ENCODE results near the gene THUMPD3.

DNA sequence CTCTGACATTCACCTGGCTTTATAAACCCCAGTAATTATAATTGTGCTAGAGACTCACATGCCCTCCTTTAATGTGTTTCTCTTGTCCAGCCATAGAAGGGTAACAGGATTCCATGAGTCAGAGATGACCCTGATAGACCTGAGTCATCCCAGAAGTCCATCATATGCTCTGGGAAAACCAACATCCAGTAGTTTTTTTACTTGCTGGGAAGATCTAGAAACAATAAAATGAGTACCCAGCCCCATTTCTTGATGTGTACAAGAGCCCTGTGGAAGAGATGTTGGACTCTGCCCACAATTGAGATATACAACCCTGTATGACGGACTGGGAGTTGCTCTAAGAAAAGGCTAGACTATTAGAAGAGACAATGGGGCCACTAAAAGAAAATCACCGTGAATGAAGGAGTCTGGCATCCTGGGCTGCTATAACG is 22.4 kb upstream of the THUMPD3 start:
- TF ChIP-seq, protein P1, sequence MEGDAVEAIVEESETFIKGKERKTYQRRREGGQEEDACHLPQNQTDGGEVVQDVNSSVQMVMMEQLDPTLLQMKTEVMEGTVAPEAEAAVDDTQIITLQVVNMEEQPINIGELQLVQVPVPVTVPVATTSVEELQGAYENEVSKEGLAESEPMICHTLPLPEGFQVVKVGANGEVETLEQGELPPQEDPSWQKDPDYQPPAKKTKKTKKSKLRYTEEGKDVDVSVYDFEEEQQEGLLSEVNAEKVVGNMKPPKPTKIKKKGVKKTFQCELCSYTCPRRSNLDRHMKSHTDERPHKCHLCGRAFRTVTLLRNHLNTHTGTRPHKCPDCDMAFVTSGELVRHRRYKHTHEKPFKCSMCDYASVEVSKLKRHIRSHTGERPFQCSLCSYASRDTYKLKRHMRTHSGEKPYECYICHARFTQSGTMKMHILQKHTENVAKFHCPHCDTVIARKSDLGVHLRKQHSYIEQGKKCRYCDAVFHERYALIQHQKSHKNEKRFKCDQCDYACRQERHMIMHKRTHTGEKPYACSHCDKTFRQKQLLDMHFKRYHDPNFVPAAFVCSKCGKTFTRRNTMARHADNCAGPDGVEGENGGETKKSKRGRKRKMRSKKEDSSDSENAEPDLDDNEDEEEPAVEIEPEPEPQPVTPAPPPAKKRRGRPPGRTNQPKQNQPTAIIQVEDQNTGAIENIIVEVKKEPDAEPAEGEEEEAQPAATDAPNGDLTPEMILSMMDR (IDR thresholded peaks at IDR 0.05): no peak
- TF ChIP-seq POLR2AphosphoS5 (IDR thresholded peaks at IDR 0.05): no peak
- no peak for TF ChIP-seq POLR2A (IDR thresholded peaks at IDR 0.05)

Measured in breast epithelium (tissue), 3 donors.